CD4-positive, alpha-beta T cell treated with Interleukin-12 subunit alpha and Interleukin-12 subunit beta, for 1 hour (primary cell): Measurements from ENCODE around the gene NLRP13.

ENCODE experiments used
- DNase-seq: peaks from one replicate; pipeline ENCODE4 v3.0.0-alpha.2; 2020

The NLRP13 gene

DNA sequence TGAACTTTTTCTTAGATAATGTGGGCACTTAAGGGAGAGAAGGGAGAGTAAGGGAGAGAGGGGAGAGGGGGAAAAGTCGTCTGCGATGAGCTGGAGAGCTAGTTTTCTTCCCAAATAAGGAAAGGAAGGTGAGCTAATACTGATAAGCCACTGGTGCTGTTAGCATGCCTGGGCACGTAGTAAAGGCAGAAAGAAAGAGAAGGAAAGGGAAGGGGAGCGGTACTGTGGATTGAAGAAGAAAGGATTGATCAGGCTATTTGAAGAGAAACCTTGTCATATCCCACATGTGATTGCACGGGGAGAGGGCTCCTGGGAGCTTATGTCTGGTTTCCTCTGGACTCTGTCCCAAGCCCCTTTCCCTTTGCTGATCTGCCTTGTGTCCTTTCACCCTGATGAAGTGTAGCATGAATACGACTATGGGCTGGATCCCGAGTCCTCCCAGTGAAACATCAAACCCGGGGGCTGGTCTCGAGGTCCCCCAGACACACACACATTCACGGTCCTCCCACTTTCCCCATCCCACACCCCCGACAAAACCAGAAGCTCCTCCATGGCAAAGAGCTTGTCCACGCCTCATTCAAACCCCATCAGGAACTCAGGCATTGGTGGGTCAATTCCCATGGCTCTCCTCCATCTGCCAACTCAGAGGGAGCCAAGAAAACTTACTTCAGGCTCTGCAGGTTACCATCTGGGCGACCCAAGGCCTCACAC is 30.6 kb downstream of the NLRP13 start:
- DNase-seq: no peak

DNA sequence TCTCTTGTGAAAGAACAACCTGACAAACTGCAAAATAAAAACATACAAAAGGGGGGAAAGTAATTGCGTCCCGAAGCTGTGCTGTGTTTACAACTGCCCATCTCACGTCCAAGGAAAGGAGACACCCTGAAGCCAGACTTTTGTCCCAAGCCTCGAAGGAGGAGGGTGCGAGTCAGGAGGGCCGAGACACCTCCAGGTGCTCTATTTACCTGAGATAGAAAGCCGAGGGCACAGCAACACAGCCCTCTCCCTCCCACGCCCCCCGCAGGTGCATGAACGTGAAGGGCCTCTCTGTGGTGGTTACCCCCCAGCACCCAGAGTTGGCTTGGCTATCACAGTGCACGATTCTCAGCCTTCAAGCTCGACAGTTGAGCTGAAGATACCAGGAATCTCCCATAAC is 33.2 kb downstream of the NLRP13 start:
- DNase-seq: no peak

DNA sequence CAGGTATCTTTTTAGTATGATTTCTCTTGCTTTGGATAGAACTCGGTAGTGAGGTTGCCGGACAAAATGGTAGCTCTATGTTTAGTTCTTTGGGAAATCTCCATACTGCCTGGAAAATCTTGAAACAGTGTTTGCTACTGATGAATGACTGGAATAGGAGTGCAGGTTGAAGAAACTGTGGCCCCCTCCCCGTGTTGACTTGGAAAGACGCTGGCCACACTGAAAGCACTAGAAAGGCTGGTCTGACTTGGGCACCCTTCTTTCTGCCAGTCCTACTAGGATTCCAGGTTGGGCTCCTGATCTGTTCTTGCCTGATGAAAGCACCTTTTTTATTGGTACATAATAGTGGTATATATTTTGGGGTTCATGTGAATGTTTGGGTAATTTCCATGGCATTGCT is 49.5 kb downstream of the NLRP13 start:
- DNase-seq: no peak

DNA sequence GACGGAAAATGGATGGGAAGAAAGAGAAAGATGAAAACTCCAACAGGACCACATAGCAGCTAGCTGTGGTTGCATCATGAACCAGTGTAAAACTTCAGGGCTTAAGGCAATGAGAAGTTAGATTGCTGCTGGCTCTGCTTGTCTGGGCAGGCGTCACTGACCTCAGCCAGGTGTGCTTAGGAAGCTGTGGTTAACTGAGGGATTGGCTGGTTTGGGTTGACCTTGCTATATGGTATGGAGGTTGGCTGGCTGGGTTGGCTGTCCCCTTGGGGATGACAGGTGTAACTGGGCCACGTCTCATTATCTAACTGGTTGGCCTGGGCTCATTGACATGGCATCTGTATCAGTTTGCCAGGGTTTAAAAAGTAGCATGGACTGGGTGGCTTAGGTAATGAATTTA is 54.9 kb downstream of the NLRP13 start:
- no peak for DNase-seq

DNA sequence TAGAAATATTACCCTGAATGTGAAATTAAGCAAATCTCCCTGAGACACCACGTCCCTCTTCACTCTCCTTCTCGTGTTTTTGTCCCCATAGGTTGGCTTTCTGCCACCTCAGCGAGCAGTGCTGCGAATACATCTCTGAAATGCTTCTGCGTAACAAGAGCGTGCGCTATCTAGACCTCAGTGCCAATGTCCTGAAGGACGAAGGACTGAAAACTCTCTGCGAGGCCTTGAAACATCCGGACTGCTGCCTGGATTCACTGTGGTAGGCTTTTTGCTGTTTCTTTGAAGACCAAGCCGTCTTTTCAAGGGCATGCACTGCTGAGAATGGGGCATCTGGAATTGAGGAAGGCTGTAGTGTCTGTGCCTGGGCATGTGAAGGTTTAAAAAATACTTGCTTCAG is 61.4 kb downstream of the NLRP13 start:
- DNase-seq: no peak

DNA sequence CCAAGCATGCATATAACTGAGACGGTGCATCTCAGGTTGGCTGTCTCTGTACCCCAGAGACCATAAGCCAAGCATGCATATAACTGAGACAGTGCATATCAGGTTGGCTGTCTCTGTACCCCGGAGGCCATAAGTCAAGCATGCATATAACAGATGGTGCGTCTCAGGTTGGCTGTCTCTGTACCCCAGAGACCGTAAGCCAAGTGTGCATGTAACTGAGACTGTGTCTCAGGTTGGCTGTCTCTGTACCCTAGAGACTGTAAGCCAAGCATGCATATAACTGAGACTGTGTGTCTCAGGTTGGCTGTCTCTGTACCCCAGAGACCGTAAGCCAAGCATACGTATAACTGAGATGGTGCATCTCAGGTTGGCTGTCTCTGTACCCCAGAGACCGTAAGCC is 65.0 kb downstream of the NLRP13 start:
- DNase-seq: no peak

DNA sequence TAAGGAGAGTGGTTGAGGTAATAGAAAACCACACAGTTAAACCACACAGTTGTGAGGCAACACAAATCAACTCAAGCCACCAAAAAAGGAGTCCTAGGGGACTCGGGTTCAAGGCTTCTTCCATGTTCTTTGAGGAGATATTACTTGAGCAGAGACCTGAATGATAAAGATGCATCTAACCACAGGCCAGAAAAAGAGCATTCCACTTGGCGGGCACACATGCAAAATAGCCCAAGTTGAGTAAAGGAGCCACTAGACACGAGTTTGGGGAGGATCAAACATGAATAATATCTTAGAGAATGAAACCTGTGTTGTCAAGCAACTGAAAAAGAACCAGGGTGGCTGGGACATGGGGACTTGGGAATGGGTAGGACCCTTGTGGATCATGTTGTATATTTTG is 65.6 kb downstream of the NLRP13 start:
- no peak for DNase-seq

DNA sequence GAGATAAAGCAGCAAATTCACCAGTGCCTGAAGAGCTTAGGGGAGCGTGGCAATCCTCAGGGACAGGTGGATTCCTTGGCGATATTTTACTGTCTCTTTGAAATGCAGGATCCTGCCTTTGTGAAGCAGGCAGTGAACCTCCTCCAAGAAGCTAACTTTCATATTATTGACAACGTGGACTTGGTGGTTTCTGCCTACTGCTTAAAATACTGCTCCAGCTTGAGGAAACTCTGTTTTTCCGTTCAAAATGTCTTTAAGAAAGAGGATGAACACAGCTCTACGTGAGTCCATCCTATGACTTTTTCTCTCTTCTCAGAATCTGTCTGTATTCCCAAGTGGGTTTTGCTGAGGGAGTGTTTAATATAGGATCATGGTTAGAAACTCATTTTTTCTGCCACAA is 73.2 kb downstream of the NLRP13 start:
- no peak for DNase-seq

DNA sequence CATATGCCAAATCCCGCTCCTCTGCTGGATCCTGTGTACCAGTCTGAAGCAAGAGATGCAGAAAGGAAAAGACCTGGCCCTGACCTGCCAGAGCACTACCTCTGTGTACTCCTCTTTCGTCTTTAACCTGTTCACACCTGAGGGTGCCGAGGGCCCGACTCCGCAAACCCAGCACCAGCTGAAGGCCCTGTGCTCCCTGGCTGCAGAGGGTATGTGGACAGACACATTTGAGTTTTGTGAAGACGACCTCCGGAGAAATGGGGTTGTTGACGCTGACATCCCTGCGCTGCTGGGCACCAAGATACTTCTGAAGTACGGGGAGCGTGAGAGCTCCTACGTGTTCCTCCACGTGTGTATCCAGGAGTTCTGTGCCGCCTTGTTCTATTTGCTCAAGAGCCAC is 73.7 kb downstream of the NLRP13 start:
- no peak for DNase-seq

DNA sequence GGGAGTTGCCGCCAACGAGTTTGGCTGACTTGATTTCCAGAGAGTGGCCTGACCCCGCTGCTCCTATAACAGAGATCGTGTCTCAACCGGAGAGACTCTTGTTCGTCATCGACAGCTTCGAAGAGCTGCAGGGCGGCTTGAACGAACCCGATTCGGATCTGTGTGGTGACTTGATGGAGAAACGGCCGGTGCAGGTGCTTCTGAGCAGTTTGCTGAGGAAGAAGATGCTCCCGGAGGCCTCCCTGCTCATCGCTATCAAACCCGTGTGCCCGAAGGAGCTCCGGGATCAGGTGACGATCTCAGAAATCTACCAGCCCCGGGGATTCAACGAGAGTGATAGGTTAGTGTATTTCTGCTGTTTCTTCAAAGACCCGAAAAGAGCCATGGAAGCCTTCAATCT is 74.2 kb downstream of the NLRP13 start:
- DNase-seq: no peak

DNA sequence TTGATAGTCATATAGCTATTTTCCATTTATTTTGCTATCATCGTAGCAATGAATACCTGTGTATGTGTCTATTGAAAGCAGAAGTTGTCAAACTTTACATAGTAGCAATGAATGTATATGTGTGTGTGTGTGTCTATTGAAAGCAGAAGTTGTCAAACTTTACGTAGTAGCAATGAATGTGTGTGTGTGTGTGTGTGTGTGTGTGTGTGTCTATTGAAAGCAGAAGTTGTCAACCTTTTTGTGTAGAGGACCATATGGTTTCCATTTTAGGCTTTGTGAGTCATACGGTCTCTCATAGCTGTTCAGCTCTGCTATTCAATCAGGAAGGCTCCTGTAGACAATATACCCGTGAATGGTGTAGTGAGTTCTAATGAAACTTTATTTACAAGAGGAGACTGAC is 75.0 kb downstream of the NLRP13 start:
- DNase-seq: no peak

DNA sequence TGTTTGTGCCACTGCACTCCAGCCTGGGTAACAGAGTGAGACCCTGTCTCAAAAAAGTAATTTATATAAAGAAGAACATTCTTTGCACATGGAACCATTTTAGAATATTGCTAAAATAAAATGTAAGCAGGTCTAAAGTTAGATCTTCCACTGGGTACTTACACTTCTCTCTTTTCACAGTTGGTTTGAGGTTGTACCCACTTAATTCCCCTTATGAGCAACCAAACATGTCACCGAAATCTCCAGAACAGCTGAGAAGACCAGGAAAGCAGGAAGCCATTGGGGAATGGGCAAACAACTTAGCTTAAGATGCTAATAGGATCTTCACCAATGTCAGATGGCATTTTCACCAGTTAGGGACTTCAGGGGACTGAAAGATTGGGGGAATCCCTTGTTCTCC is 77.0 kb downstream of the NLRP13 start:
- DNase-seq: no peak
